AG04450 (cell line): ENCODE measurements around the gene WNT3. TPM values are rescaled to one million over a fixed set of nuclear protein-coding genes. Genes with fewer than 3 reads are reported as not detected.

Experiments
- CTCF ChIA-PET: fragments of 300-600, 350-600 bp; formaldehyde crosslinking; extraction: SDS; loops from one replicate; lab custom pipeline; 2022; ENCODE audit warnings: antibody characterized with exemption, inconsistent platforms; lab: Charles Lee
- POLR2A ChIA-PET: fragments of 350-600 bp; formaldehyde crosslinking; extraction: SDS; loops from one replicate; lab custom pipeline; 2021; ENCODE audit warnings: antibody characterized with exemption, inconsistent platforms; lab: Yijun Ruan, JAX
- DNase-seq: peaks from one replicate; pipeline ENCODE4 v3.0.0-alpha.2; 2011; ENCODE audit warnings: low read depth, low spot score
- H3K27ac ChIP-seq: one replicate; pipeline ENCODE4 v1.5.1; 2012; ENCODE audit warnings: low read depth, low read length, control low read depth
- H3K27me3 ChIP-seq: one replicate; pipeline ENCODE4 v1.6.0; 2012; ENCODE audit warnings: low read length; ENCODE audit not compliant: control insufficient read depth, insufficient read depth
- H3K4me3 ChIP-seq: 2 replicates; pipeline ENCODE4 v1.5.1; 2011; ENCODE audit warnings: mild to moderate bottlenecking, low read depth, low read length, control low read depth
- H3K9me3 ChIP-seq: 2 replicates; pipeline ENCODE4 v1.5.1; 2012; ENCODE audit warnings: low read length; ENCODE audit not compliant: control insufficient read depth, insufficient read depth
- CTCF ChIP-seq: IDR thresholded peaks from 2 replicates; pipeline ENCODE4 v1.5.1; 2011; ENCODE audit warnings: low read depth, low read length, control low read depth, inconsistent platforms
- polyA plus RNA-seq: library from polyadenylated mRNA; depleted of rRNA; stranded (reverse); fragments of >200 nt; gene quantifications from 2 replicates; pipeline ENCODE4 v1.2.3, GENCODE V29; 2011

WNT3 gene
- polyA plus RNA-seq, 1 experiment: 1.4 TPM

GRCh38 chr17:46753776-46754175, 64.7 kb downstream of the WNT3 start:
- H3K9me3 ChIP-seq: no peaks in the 10 kb centered on the region
- no peak for DNase-seq
- POLR2A ChIA-PET: no interaction called here
- TF ChIP-seq CTCF: no peak
- no peak overlapping the region for H3K4me3 ChIP-seq
- CTCF ChIA-PET: no interaction called here
- H3K27ac ChIP-seq: no peak overlapping the region
- no peaks in the 10 kb centered on the region for H3K27me3 ChIP-seq

DNA sequence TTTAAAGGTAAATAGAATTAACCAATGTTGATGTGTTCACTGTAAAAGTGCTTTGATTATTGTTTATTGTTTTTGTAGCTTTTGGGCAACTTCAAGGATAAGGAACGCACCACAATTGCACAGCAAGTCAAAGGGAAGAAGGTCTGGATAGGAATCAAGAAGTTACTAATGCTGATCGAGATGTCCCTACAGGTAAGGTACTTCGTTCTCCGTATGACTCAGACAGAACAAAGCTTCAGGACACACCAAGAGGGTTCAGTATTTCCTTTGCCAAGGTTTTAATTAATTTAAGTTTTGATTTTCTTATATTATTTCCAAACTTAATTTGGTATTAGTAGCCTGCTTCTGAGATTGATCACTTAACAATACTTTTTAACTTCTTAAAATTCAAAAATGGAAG, 67.1 kb downstream of the WNT3 start:
- no peak for TF ChIP-seq CTCF
- DNase-seq: no peak
- Histone ChIP-seq H3K27ac (no peak overlapping the region), H3K27me3 (no peaks in the 10 kb centered on the region), H3K9me3 (no peaks in the 10 kb centered on the region), H3K4me3 (no peak overlapping the region)
- ChIA-PET POLR2A (no interaction called here), CTCF (no interaction called here)

- no peaks in the 10 kb centered on the region for H3K27me3 ChIP-seq
- ChIA-PET CTCF (no interaction called here), POLR2A (no interaction called here)
- no peaks in the 10 kb centered on the region for H3K9me3 ChIP-seq
- TF ChIP-seq CTCF: no peak
- DNase-seq: no peak
- H3K4me3 ChIP-seq: no peak overlapping the region
- no peak overlapping the region for H3K27ac ChIP-seq
Observed at GRCh38 chr17:46745376-46745775, 73.1 kb downstream of the WNT3 start.

DNA sequence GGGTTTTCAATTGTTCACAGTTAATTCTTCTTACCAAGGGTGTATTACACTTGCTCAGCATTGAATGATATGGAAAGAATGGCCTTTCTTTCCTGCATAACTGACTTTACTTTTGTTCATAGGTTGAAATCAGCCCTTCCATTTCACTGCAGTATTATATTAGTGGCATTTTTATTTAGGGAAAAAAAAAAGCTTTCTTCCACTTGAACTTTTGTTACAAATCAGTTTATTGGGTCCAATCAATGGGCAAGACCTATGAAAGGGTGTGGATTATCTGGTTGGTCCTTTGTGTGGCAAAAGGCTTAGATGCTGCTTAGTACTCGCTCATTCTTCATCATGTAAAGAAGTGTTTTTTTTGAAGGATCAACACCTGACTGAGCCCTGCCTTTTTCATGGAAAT, 74.1 kb downstream of the WNT3 start:
- Histone ChIP-seq H3K27me3 (no peaks in the 10 kb centered on the region), H3K4me3 (no peak overlapping the region), H3K27ac (no peak overlapping the region), H3K9me3 (no peaks in the 10 kb centered on the region)
- no peak for DNase-seq
- ChIA-PET POLR2A (no interaction called here), CTCF (no interaction called here)
- no peak for TF ChIP-seq CTCF

GRCh38 chr17:46742565-46743270, 75.8 kb downstream of the WNT3 start:
- POLR2A ChIA-PET: interaction anchor here (1.2 kb wide), 1 partner anchor 16 kb away, joined by 6 read pairs; no protein-coding TSS in a partner anchor

More at GRCh38 chr17:46742565-46743270, 75.8 kb downstream of the WNT3 start:
- Histone ChIP-seq H3K27me3 (no peaks in the 10 kb centered on the region), H3K4me3 (no peak overlapping the region), H3K9me3 (no peaks in the 10 kb centered on the region), H3K27ac (peak overlapping the region; percentile 49)
- CTCF ChIA-PET: interaction anchor here (0.5 kb wide), 1 partner anchor 793 kb away, joined by 3 read pairs; no protein-coding TSS in a partner anchor
- no peak for TF ChIP-seq CTCF
- DNase-seq: peak; percentile 39
